ENCODE data around the gene AKAP8L.

AKAP8L gene

GRCh38 chr19:15424692-15425272 lies 6.0 kb upstream of the AKAP8L start:
- H3K9me3 ChIP-seq (ENCODE audit: control insufficient read depth in 1 of 2, low read length in 2 of 2), result peaks cover 0 to 3% of the 10 kb centered on the region in 2 donors
- H3K4me1 ChIP-seq (ENCODE audit: control insufficient read depth in 1 of 2, insufficient read depth in 2 of 2, low read length in 2 of 2), result peaks cover under 1% of the 10 kb centered on the region in 2 donors
- peaks cover 17 to 51% of the 10 kb centered on the region in 2 donors for H3K36me3 ChIP-seq (ENCODE audit: control insufficient read depth in 1 of 2, insufficient read depth in 2 of 2, low read length in 2 of 2)
- H3K4me3 ChIP-seq (ENCODE audit: low read depth in 1 of 2, low read length in 2 of 2), result no peak overlapping the region
- H3K27ac ChIP-seq (ENCODE audit: low read depth, low read length), result no peak overlapping the region
- no peak overlapping the region for H3K9ac ChIP-seq (ENCODE audit: low read depth in 1 of 2, low read length in 2 of 2)
- H3K27me3 ChIP-seq (ENCODE audit: control insufficient read depth in 1 of 2, insufficient read depth in 2 of 2, low read length in 2 of 2), result no peaks in the 10 kb centered on the region

GRCh38 chr19:15424121-15424520 lies 5.3 kb upstream of the AKAP8L start:
- no peak overlapping the region for H3K4me3 ChIP-seq (ENCODE audit: low read depth in 1 of 2, low read length in 2 of 2)
- peaks cover 17 to 51% of the 10 kb centered on the region in 2 donors for H3K36me3 ChIP-seq (ENCODE audit: control insufficient read depth in 1 of 2, insufficient read depth in 2 of 2, low read length in 2 of 2)
- H3K27me3 ChIP-seq (ENCODE audit: control insufficient read depth in 1 of 2, insufficient read depth in 2 of 2, low read length in 2 of 2), result no peaks in the 10 kb centered on the region

GRCh38 chr19:15423130-15423529 lies 4.3 kb upstream of the AKAP8L start:
- Histone ChIP-seq H3K9me3 (ENCODE audit: control insufficient read depth in 1 of 2, low read length in 2 of 2) (peaks cover 0 to 3% of the 10 kb centered on the region in 2 donors), H3K4me3 (ENCODE audit: low read depth in 1 of 2, low read length in 2 of 2) (no peak overlapping the region), H3K36me3 (ENCODE audit: control insufficient read depth in 1 of 2, insufficient read depth in 2 of 2, low read length in 2 of 2) (peaks cover 17 to 51% of the 10 kb centered on the region in 2 donors), H3K27me3 (ENCODE audit: control insufficient read depth in 1 of 2, insufficient read depth in 2 of 2, low read length in 2 of 2) (no peaks in the 10 kb centered on the region), H3K4me1 (ENCODE audit: control insufficient read depth in 1 of 2, insufficient read depth in 2 of 2, low read length in 2 of 2) (peaks cover 4 to 6% of the 10 kb centered on the region in 2 donors), H3K27ac (ENCODE audit: low read depth, low read length) (no peak overlapping the region), H3K9ac (ENCODE audit: low read depth in 1 of 2, low read length in 2 of 2) (no peak overlapping the region)

More at GRCh38 chr19:15424121-15424520, 5.3 kb upstream of the AKAP8L start:
- Histone ChIP-seq H3K9me3 (ENCODE audit: control insufficient read depth in 1 of 2, low read length in 2 of 2) (peaks cover 0 to 3% of the 10 kb centered on the region in 2 donors), H3K4me1 (ENCODE audit: control insufficient read depth in 1 of 2, insufficient read depth in 2 of 2, low read length in 2 of 2) (peaks cover 4 to 6% of the 10 kb centered on the region in 2 donors), H3K9ac (ENCODE audit: low read depth in 1 of 2, low read length in 2 of 2) (no peak overlapping the region), H3K27ac (ENCODE audit: low read depth, low read length) (no peak overlapping the region)

- Histone ChIP-seq H3K4me1 (ENCODE audit: control insufficient read depth in 1 of 2, insufficient read depth in 2 of 2, low read length in 2 of 2) (peaks cover 6 to 12% of the 10 kb centered on the region in 2 donors), H3K36me3 (ENCODE audit: control insufficient read depth in 1 of 2, insufficient read depth in 2 of 2, low read length in 2 of 2) (peaks cover 17 to 47% of the 10 kb centered on the region in 2 donors), H3K9me3 (ENCODE audit: control insufficient read depth in 1 of 2, low read length in 2 of 2) (peaks cover 0 to 3% of the 10 kb centered on the region in 2 donors), H3K27ac (ENCODE audit: low read depth, low read length) (no peak overlapping the region), H3K4me3 (ENCODE audit: low read depth in 1 of 2, low read length in 2 of 2) (no peak overlapping the region), H3K9ac (ENCODE audit: low read depth in 1 of 2, low read length in 2 of 2) (no peak overlapping the region), H3K27me3 (ENCODE audit: control insufficient read depth in 1 of 2, insufficient read depth in 2 of 2, low read length in 2 of 2) (no peaks in the 10 kb centered on the region)
These were observed 3.7 kb upstream of the AKAP8L start for GRCh38 chr19:15422296-15423075.

- H3K9ac ChIP-seq (ENCODE audit: low read depth in 1 of 2, low read length in 2 of 2), result no peak overlapping the region
- no peaks in the 10 kb centered on the region for H3K27me3 ChIP-seq (ENCODE audit: control insufficient read depth in 1 of 2, insufficient read depth in 2 of 2, low read length in 2 of 2)
- no peak overlapping the region for H3K4me3 ChIP-seq (ENCODE audit: low read depth in 1 of 2, low read length in 2 of 2)
- peaks cover 0 to 3% of the 10 kb centered on the region in 2 donors for H3K9me3 ChIP-seq (ENCODE audit: control insufficient read depth in 1 of 2, low read length in 2 of 2)
- H3K27ac ChIP-seq (ENCODE audit: low read depth, low read length), result no peak overlapping the region
- peaks cover 13 to 19% of the 10 kb centered on the region in 2 donors for H3K4me1 ChIP-seq (ENCODE audit: control insufficient read depth in 1 of 2, insufficient read depth in 2 of 2, low read length in 2 of 2)
- peaks cover 17 to 40% of the 10 kb centered on the region in 2 donors for H3K36me3 ChIP-seq (ENCODE audit: control insufficient read depth in 1 of 2, insufficient read depth in 2 of 2, low read length in 2 of 2)
These were observed 3.0 kb upstream of the AKAP8L start for GRCh38 chr19:15421721-15422260.

- Histone ChIP-seq H3K4me3 (ENCODE audit: low read depth in 1 of 2, low read length in 2 of 2) (no peak overlapping the region), H3K27ac (ENCODE audit: low read depth, low read length) (no peak overlapping the region), H3K4me1 (ENCODE audit: control insufficient read depth in 1 of 2, insufficient read depth in 2 of 2, low read length in 2 of 2) (peaks cover 19 to 24% of the 10 kb centered on the region in 2 donors), H3K9ac (ENCODE audit: low read depth in 1 of 2, low read length in 2 of 2) (no peak overlapping the region), H3K27me3 (ENCODE audit: control insufficient read depth in 1 of 2, insufficient read depth in 2 of 2, low read length in 2 of 2) (no peaks in the 10 kb centered on the region), H3K36me3 (ENCODE audit: control insufficient read depth in 1 of 2, insufficient read depth in 2 of 2, low read length in 2 of 2) (peaks cover 15 to 38% of the 10 kb centered on the region in 2 donors), H3K9me3 (ENCODE audit: control insufficient read depth in 1 of 2, low read length in 2 of 2) (peaks cover 0 to 3% of the 10 kb centered on the region in 2 donors)
These were observed 2.4 kb upstream of the AKAP8L start for GRCh38 chr19:15421136-15421695.

GRCh38 chr19:15419413-15420025 lies 731 bp upstream of the AKAP8L start:
- no peaks in the 10 kb centered on the region for H3K27me3 ChIP-seq (ENCODE audit: control insufficient read depth in 1 of 2, insufficient read depth in 2 of 2, low read length in 2 of 2)
- H3K36me3 ChIP-seq (ENCODE audit: control insufficient read depth in 1 of 2, insufficient read depth in 2 of 2, low read length in 2 of 2), result peaks cover 12 to 26% of the 10 kb centered on the region in 2 donors
- peaks cover 20 to 24% of the 10 kb centered on the region in 2 donors for H3K4me1 ChIP-seq (ENCODE audit: control insufficient read depth in 1 of 2, insufficient read depth in 2 of 2, low read length in 2 of 2)
- peaks cover 0 to 3% of the 10 kb centered on the region in 2 donors for H3K9me3 ChIP-seq (ENCODE audit: control insufficient read depth in 1 of 2, low read length in 2 of 2)
- H3K27ac ChIP-seq (ENCODE audit: low read depth, low read length), result no peak overlapping the region
- H3K4me3 ChIP-seq (ENCODE audit: low read depth in 1 of 2, low read length in 2 of 2), result peak overlapping the region; percentile 65 to 66
- H3K9ac ChIP-seq (ENCODE audit: low read depth in 1 of 2, low read length in 2 of 2), result peak overlapping the region; percentile 18 to 48

GRCh38 chr19:15418231-15418578 lies 583 bp downstream of the AKAP8L start:
- peak overlapping the region; percentile 39 for H3K27ac ChIP-seq (ENCODE audit: low read depth, low read length)
- H3K9ac ChIP-seq (ENCODE audit: low read depth in 1 of 2, low read length in 2 of 2), result peak overlapping the region; percentile 81 to 94
- no peaks in the 10 kb centered on the region for H3K9me3 ChIP-seq (ENCODE audit: control insufficient read depth in 1 of 2, low read length in 2 of 2)
- peaks cover 20 to 27% of the 10 kb centered on the region in 2 donors for H3K4me1 ChIP-seq (ENCODE audit: control insufficient read depth in 1 of 2, insufficient read depth in 2 of 2, low read length in 2 of 2)
- H3K27me3 ChIP-seq (ENCODE audit: control insufficient read depth in 1 of 2, insufficient read depth in 2 of 2, low read length in 2 of 2), result no peaks in the 10 kb centered on the region
- peaks cover 3 to 14% of the 10 kb centered on the region in 2 donors for H3K36me3 ChIP-seq (ENCODE audit: control insufficient read depth in 1 of 2, insufficient read depth in 2 of 2, low read length in 2 of 2)
- peak overlapping the region; percentile 92 to 99 for H3K4me3 ChIP-seq (ENCODE audit: low read depth in 1 of 2, low read length in 2 of 2)

GRCh38 chr19:15417699-15418098 lies 1.1 kb downstream of the AKAP8L start:
- Histone ChIP-seq H3K27me3 (ENCODE audit: control insufficient read depth in 1 of 2, insufficient read depth in 2 of 2, low read length in 2 of 2) (no peaks in the 10 kb centered on the region), H3K4me1 (ENCODE audit: control insufficient read depth in 1 of 2, insufficient read depth in 2 of 2, low read length in 2 of 2) (peaks cover 20 to 27% of the 10 kb centered on the region in 2 donors), H3K9me3 (ENCODE audit: control insufficient read depth in 1 of 2, low read length in 2 of 2) (no peaks in the 10 kb centered on the region), H3K27ac (ENCODE audit: low read depth, low read length) (no peak overlapping the region), H3K9ac (ENCODE audit: low read depth in 1 of 2, low read length in 2 of 2) (peak overlapping the region; percentile 81 to 94), H3K4me3 (ENCODE audit: low read depth in 1 of 2, low read length in 2 of 2) (peak overlapping the region; percentile 92 to 99), H3K36me3 (ENCODE audit: control insufficient read depth in 1 of 2, insufficient read depth in 2 of 2, low read length in 2 of 2) (peaks cover 0 to 9% of the 10 kb centered on the region in 2 donors)

Data from duodenal mucosa (tissue), 2 donors.